ENCODE results near the gene CGN.

Gene CGN

DNA sequence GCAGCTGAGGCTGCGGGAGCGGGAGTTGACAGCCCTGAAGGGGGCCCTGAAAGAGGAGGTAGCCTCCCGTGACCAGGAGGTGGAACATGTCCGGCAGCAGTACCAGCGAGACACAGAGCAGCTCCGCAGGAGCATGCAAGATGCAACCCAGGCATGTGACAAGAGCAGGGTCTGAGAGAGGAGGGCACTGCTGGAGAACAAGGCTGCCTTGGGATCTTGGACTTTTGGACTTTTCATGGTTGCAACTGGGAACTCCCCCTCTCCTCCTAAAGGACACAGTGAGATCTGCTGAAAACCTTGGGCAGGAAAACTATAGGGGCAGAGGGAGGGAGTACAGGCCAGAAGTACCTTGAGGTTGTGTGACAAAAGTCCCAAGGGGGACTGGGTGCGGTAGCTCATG, 13.5 kb downstream of the CGN start:
- no peak for DNase-seq

GRCh38 chr1:151526735-151527525, 15.7 kb downstream of the CGN start:
- DNase-seq = no peak

DNA sequence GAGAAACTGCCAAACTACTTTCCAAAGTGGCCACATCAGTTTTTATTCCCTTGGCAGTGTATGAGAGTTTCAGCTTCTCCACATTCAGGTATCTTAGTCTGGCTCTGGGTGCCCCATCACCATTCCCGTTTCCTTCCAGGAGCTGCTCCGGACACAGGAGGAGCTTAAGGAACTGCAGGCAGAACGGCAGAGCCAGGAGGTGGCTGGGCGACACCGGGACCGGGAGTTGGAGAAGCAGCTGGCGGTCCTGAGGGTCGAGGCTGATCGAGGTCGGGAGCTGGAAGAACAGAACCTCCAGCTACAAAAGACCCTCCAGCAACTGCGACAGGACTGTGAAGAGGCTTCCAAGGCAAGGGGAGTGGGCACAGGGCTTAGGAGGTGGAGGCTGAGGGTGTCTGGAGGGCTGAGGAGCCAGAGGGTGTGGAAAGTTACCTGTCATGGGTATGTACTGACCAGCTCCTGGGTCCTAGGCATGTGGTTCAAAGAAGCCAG, 18.1 kb downstream of the CGN start:
- no peak for DNase-seq

GRCh38 chr1:151529781-151530180, 18.6 kb downstream of the CGN start:
- no peak for DNase-seq

- DNase-seq = no peak
Measured at GRCh38 chr1:151530461-151530860, 19.3 kb downstream of the CGN start.

- no peak for DNase-seq
Measured at GRCh38 chr1:151533870-151534269, 22.7 kb downstream of the CGN start.

GRCh38 chr1:151534662-151535278, 23.6 kb downstream of the CGN start:
- DNase-seq = peak; percentile 31

GRCh38 chr1:151535326-151536271, 24.4 kb downstream of the CGN start:
- DNase-seq = no peak

DNA sequence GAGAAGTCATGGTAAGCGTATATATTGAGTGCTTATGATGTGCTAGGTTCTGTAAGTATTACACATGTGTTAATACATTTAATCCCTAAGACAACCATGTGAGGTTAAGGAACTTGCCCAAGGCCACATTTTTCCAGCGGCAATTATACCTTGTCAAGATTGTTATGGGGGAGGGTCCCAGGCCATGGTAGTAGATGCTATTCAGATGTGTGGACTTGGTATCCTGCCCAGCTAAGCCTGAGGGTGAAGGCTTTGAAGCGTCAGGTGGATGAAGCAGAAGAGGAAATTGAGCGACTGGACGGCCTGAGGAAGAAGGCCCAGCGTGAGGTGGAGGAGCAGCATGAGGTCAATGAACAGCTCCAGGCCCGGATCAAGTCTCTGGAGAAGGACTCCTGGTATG, 25.3 kb downstream of the CGN start:
- DNase-seq = no peak

DNA sequence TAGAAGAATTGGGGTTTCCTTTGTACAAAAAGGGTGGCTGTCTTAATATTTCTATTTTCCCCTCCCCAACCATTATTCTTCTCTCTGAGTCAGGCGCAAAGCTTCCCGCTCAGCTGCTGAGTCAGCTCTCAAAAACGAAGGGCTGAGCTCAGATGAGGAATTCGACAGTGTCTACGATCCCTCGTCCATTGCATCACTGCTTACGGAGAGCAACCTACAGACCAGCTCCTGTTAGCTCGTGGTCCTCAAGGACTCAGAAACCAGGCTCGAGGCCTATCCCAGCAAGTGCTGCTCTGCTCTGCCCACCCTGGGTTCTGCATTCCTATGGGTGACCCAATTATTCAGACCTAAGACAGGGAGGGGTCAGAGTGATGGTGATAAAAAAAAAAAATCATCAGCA, 25.9 kb downstream of the CGN start:
- no peak for DNase-seq

DNA sequence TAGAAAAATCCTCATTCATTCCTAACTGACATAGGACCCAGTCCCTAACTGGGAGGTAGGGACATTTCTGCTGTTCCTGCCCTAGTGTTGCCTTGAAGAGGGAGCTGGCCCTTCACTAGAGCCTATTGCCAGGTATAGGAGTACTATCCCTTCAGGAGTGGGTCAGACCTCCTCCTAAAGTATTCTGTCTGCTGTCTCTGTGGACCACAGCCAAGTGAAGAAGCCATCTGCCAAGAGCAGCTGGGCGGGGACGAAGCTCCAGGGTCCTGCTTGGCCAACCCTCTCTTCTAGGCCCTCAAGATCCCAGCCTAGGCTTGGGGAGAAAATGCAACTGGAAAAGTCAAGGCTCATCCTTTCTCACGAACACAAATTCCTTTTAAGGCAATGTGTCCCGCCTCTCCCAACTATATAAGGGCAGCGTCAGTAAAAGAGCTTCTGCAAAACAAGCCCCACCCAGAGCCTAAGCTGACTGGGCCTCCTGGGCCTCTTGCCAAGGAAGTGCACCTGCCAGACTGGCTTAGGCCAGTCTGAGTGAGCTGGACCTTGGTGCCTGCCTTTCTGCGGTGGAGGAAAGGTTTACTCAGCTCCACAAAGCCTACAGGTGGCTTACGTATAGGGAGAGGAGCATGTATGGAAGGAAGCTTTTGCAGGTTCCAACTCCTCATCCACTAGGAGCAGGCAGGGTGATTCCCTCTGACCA, 28.3 kb downstream of the CGN start:
- no peak for DNase-seq

- DNase-seq = peak; percentile 64
Measured at GRCh38 chr1:151540021-151540981, 29.1 kb downstream of the CGN start, which contains the start of gene TUFT1. Gene TUFT1 (plus strand): TSS chr1:151540309. CDS start chr1:151540367, 58 bp downstream.

GRCh38 chr1:151540982-151541377, 29.8 kb downstream of the CGN start:
- DNase-seq = no peak

GRCh38 chr1:151541752-151542151, 30.6 kb downstream of the CGN start:
- DNase-seq = no peak

GRCh38 chr1:151542710-151543129, 31.5 kb downstream of the CGN start:
- DNase-seq = no peak

GRCh38 chr1:151545542-151545941, 34.4 kb downstream of the CGN start:
- DNase-seq = no peak

GRCh38 chr1:151546011-151546925, 35.1 kb downstream of the CGN start:
- DNase-seq = no peak

GRCh38 chr1:151547119-151547899, 36.1 kb downstream of the CGN start:
- DNase-seq = no peak

DNA sequence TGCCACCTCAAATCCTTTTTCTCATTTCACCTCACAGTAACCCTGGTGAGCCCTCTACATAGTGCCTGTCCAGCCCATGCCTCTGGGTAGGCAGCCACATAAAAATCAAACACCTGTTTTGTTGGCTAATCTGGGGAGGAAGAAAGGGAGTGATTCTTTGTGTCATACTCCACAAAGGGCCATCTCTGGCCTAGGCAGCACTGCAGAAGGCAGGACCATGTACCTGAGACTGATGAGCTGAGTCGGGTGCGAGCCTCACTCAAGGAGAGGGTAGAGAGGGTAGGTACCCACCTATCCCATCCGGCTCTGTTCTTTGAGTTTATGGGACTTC, 36.7 kb downstream of the CGN start:
- DNase-seq = no peak
